GM21737 (cell line): ENCODE data around the gene MDK.

Source experiments
- ATAC-seq: cut with Tn5 transposase; IDR thresholded peaks from one replicate; pipeline ENCODE4 v1.9.1; 2021; ENCODE audit warnings: mild to moderate bottlenecking, moderate library complexity; ENCODE audit not compliant: unreplicated experiment

The MDK gene

GRCh38 chr11:46381819-46382645, 563 bp downstream of the MDK start:
- no peak for ATAC-seq

DNA sequence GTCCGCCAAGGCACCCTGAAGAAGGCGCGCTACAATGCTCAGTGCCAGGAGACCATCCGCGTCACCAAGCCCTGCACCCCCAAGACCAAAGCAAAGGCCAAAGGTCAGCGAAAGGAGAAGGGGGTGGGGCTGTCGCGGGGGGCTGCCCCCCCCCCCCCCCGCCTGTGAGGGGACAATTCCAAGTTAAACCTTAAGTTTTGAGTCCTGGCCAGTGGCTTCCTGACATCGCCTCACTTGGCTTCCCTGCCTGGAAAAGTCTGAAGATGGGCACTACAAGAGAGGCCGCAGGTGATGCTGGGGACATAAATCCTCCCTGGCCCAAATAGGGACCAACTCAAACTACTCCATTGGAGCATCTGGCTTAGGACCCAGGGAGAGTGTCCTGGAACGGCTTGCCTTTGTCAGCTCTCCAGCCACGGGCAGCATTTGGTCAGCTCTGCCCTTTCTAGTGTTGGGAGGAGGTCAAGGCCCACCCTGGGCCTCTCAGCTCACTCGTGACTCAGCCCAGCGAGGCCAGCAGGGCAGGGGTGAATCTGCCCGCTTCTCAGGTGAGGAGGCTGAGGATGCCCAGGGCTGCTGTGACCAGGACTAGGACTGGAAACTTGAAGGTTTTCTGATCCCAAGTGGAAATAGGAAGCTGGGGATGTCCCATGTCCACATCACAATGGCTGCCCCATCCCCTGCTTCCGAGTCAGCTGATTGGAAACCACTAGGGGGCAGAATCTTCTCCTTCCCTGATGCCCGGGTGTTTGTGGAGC, 1.4 kb downstream of the MDK start:
- ATAC-seq, result no peak

GRCh38 chr11:46383404-46383758, 1.9 kb downstream of the MDK start:
- no peak for ATAC-seq

- no peak for ATAC-seq
These were observed 2.7 kb downstream of the MDK start for GRCh38 chr11:46383974-46384701.

DNA sequence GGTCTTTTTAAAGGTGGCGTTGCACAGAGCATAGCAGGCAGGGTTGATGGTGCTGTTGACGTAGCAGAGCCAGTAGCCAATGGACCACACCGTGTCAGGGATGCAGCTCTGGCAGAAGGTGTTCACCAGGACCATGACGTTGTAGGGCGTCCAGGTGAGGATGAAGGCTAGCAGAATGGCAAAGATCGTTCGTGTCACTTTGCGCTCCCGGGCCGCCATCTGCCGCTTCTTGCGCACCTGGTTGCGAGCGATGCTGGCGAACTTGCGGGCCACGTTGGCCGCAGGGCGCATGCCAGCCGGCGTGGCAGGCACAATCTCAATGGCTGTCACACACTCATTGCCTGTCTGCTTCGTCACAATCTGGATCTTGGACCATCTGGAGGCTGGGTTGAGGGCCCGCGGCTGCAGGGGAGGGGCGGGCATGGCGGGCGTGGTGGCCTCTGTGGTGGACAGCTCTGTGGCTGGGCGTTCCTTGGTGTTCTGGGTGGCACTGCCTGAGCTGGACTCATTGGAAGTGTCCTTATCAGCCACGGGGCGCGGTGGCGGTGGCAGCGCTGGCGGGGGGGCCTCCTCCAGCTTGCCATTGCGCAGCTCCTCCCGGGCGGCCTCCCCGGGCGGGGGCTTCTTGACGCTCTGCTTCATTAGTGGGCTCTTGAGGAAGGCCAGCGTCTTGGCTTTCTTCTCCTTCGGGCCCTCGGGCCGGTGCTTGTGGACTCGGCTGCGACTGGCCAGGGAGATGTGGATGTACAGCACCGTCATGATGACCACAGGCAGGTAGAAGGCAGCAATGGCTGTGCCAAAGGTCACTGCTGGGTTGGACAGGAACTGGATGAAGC, 3.9 kb downstream of the MDK start:
- no peak for ATAC-seq

DNA sequence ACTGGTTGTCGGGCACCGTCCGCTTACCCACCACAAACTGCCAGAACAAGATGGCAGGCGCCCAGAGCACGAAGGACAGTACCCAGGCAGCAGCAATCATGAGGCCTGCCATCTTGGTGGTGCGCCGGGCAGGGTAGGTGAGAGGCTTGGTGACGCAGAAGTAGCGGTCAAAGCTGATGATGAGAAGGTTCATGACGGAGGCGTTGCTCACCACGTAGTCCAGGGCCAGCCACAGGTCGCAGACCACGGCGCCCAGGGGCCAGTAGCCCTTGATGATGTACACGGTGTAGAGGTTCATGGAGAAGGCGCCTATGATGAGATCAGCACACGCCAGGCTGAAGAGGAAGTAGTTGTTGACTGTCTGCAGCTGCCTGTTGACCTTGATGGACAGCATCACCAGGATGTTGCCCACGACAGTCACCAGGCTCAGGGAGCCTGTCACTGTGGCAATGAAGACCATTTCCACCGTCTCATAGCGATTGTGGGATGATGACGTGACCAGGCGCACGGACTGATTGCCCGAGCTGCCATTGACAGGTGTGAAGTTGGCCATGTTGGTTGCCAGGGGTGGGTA, 4.6 kb downstream of the MDK start:
- ATAC-seq, result no peak

DNA sequence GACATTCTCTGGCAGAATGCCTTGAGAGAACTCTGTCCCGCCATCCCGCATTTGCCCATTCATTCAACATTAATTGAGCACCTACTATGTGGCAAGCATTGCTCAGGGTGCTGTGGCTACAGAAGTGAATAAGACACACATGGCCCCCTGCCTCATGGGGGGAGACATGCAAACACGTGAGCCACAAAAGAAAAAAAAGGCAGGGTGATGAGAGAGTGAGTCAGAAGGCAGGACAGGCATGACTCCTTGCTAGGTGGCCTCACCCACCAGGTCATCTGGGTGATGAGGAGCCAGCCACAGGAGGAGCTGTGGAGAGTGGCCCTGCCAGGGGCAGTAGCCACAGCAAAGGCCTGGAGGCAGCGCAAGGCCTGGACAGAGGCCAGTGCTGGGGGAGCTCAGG, 5.2 kb downstream of the MDK start:
- no peak for ATAC-seq

DNA sequence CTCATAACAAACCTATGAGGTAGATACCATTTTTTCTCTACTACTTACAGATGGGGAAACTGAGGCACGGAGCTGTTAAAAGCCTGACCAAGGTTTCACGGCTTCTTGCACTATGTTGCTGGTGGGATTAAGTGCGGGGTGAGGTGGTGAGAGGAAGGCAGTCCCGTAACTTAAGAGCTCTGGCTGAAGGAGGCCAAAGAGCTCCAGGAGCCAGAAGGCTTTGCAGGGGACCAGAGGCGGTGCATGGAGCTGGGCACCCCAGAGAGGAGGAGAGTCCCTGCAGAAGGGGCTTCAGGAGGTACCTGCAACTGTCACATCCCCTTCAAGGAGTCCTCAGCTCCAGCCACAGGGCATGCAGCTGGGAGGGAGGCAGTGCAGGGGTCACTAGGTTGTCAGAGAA, 6.0 kb downstream of the MDK start:
- ATAC-seq, result no peak

DNA sequence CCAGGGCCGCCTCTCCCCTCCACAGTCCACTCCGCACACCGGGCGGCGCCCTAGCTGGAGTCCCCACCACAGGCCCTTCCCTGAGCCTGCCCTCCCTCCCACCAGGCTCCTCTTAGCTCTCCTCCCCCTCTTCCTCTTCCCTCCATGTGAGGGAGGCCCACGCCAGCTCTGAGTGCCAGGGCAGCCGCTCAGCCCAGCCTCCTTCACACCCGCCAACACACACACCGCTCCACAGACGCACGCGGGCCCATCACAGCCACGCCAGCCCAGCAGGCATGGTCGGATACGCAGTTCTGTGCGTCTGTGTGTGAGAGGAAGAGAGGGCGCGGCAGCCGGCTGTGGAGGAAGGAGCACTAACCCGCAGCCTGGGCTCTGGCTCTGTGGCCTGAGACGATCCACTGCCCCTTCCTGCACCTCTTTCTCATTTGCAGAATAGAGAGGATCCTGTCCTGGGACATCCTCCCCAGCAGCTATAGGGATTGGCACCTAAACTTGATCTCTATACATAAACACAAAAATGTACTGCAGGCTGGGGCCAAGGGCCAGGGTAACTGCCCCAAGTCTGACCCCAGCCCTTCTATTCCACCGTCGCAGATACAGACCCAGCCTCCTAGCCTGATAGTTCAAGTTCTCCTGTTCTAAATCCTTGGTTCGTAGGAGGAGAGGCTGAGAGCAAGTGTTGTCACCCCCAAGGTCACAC, 6.6 kb downstream of the MDK start:
- ATAC-seq, result no peak

DNA sequence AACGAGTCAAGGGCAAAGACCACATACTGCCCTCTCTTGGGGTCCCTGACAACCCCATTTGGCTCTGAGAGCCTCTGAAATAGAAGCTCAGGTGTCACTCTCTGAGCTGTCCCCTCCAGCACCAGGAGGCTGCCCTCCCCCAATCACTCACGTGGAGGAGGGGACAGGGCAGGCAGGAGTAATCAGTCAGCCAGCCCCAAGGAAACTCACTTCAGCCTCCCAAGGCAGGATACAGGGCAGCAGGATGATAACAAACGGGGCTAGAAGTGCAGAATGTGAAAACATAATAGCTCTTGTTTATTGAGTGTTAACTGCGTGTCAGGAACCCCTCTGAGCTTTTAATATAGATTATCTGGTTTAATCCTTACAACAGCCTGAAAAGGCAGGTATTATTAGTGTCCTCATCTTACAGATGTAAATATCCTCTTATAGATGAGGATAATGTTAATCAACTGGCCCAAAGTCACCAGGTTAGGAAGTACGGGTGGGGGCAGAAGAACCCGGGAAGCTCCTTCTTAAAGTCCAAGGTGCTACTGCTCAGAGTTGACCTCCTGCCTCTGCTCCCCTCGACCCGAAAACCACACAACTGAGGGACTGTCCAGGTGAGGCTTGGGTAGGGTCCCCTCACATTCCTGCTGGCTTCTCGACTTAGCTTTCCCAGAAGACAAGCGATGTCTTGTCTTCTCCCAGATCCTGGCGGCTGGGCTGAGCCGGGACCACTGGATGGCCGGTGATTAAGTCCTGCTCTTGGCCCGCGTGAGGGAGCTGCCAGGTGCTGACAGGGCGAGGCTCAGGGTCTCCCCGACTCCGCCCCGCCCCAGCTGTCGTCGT, 7.4 kb downstream of the MDK start:
- ATAC-seq, result no peak

DNA sequence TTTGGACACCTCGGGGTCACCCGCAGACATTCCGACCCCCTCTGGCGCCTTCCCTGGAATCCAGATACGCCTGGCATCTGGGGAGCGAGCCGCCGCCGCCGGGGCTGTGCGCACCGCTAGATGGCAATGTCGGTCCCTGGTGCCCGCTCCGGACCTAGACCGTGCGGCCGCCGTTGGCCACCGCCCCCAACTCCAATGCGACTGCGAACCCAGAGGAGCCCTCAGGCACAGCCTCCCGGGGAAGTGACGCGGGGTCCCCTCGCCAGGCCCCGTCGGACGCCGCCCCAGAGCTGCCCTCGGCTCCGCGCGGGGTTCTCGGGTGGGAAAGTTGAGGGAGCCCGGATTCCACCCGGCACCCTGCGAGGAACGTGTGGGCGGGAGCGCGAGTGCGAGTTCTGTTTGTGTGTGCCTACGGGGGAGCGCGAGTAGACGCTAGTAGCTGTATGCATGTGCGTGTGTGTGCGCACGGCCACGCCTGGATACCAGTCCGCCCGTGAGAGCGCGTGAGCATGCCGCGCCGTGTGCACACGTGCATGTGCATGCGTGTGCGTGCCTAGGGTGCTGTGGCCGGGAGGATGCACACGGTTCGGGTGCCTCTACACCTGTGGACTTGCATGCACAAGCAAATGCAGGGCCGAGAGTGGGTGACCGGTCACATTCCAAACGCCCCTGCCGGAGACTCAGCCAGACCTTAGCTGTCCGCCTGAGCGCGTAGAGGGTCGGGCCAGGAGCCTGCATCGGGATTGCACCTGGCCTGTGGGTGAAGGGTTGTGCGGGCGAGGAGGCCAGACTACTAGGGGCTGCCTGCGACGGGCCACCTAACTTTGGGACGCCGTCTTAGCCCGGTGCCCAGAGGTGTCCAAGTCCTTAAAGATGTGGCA, 8.2 kb downstream of the MDK start:
- no peak for ATAC-seq

GRCh38 chr11:46390331-46391171, 9.1 kb downstream of the MDK start:
- no peak for ATAC-seq

DNA sequence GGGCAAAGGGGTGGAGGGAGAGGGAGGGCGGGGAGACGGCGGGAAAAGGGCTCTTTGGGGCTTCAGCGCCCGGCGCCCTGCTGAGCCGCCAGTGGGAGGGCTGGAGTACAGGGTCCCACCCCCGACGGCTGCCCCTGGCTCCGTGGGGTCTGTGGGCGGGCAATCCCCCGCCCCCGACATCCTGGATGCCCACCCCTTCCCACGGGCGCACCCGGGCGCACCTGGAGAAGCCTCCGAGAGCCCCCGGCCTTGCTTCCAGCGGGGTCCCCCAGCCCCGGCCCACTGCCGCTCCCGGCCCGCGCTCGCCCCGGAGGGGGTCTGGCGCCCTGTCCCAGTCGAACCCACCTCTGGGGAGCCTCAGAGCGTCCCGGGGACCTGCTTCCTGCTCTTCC, 9.7 kb downstream of the MDK start:
- no peak for ATAC-seq

DNA sequence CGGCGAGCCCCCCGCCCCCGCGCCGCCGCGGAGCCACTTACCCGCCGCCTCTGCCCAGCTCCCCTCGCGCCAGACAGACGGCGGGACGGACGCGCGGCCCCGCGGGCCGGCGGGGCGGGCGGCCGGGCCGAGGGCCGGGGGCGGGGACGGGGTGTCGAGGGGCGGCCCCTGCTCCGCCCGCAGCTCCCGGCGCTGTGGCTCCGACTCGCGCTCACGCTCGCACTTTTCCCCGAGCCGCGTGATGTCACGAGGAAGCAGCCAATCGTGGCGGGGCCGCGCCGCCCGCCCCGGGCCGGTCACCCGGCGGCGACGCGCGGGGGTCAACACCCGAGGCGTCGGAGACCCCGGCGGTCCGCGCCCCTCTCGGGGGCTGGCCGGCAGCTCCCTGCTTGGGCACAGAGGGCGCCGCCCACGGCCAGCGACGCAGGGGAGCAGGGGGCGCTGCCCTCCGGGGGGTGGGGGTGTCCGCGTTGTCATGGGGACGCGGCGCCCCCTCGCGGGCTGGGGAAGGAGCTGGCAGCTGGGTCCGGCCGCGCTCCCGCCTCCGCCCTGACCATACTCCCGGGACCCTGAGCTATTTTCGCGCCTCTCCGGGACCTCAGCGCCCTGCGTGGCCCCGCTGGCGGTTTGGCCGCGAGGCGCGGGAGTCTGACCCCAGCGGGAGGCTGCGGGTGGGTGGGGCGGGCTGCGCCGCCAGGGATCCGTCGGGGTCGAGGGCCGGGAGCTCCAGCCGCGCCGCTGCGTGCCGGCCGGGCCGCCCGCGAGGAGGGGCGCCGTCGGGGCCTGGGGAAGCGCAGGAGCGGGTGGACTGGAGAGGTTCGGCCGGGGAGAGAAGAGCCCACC, 10.3 kb downstream of the MDK start, which contains the start of gene CHRM4:
TSS of gene CHRM4 (minus strand) at position 199 of the 843 bp plus-strand sequence. CDS start 5,219 bp downstream, outside the sequence.
- ATAC-seq, result peak; percentile 4

DNA sequence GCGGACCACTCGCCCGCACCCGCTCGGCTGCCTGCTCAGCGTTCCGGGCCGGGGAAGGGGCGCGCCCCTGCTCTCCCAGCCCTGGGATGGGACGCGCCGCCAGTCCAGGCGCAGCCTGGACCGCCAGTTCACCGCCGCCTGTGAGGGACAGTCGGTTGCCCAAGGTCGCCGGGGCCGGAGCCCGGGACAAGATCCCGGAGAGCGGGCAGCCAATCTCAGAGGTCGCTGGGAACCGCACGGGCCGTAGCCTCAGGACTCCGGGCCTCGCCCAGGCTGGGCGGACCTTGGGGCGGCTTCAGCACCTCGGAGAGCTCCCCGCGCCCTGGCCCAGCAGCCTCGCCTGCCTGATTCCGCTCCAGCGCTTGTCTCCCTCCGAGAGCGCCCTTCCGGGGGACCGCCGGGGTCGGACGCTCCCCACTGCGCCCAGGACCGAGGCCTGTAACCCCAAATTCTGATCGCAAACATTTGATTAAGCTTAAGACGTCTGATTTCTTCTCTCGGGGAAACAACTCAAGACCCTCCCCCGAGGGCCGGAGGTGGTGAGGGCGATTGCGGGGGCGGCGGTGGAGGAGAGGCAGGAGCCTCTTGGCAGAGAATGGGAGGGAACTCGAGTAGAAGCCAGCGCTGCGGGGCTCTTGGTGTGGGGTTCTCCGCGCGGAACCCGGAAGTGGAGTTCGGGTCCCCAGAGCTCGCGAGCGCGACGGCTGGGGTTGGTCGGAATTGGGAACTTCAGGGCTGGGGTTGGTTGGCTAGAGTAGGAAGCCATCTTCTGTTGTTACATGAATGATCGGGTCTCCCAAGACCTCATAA, 11.2 kb downstream of the MDK start:
- peak; percentile 69 for ATAC-seq
